PC-9 (cell line): ENCODE data around the gene JAGN1. TPM values are rescaled to one million over a fixed set of nuclear protein-coding genes. Genes with fewer than 3 reads are reported as not detected.

Experiments
- BruUV-seq: library from RNA; stranded (reverse); fragments of 400-500 nt; replicated peaks from 2 replicates; lab custom pipeline; 2021; lab: Mats Ljungman, UMichigan
- CTCF ChIA-PET: fragments of 300-600 bp; sonication (Branson Sonifier 250); formaldehyde crosslinking; loops from one replicate; lab custom pipeline; 2022; ENCODE audit warnings: antibody characterized with exemption; lab: Charles Lee
- POLR2A ChIA-PET: fragments of 300-600 bp; sonication (Branson Sonifier 250); formaldehyde crosslinking; loops from one replicate; lab custom pipeline; 2022; ENCODE audit warnings: antibody characterized with exemption; ENCODE audit not compliant: unreplicated experiment; lab: Charles Lee
- DNase-seq, 2 experiments: peaks; one replicate each; pipeline versions ENCODE4 v3.0.0 to v3.0.0-alpha.2; 2015 to 2022; ENCODE audit warnings: mixed read lengths in 1 of 2
- H2AFZ ChIP-seq: fragments of 200-600 bp; sonication (generic); 2 replicates; pipeline ENCODE4 v1.8.1; 2017; ENCODE audit warnings: antibody characterized with exemption
- H3F3A ChIP-seq: fragments of 200-600 bp; sonication (generic); 2 replicates; pipeline ENCODE4 v1.8.1; 2017; ENCODE audit warnings: antibody characterized with exemption, mild to moderate bottlenecking, low read depth; ENCODE audit not compliant: insufficient read depth
- H3K27ac ChIP-seq: fragments of 200-600 bp; sonication (generic); 2 replicates; pipeline ENCODE4 v1.6.1; 2016; ENCODE audit warnings: mixed run types
- H3K27me3 ChIP-seq: fragments of 200-600 bp; sonication (generic); 2 replicates; pipeline ENCODE4 v1.6.1; 2016; ENCODE audit warnings: low read depth, mixed run types; ENCODE audit not compliant: insufficient read depth
- H3K36me3 ChIP-seq: fragments of 200-600 bp; sonication (generic); 2 replicates; pipeline ENCODE4 v1.6.1; 2016; ENCODE audit warnings: low read depth, mixed run types
- H3K4me1 ChIP-seq: fragments of 200-600 bp; sonication (generic); replicated peaks from 2 replicates; pipeline ENCODE4 v1.6.1; 2016; ENCODE audit warnings: mixed run types; ENCODE audit not compliant: insufficient read depth
- H3K4me2 ChIP-seq: fragments of 200-600 bp; sonication (generic); 2 replicates; pipeline ENCODE4 v1.6.1; 2017; ENCODE audit warnings: mixed run types
- H3K4me3 ChIP-seq: fragments of 200-600 bp; sonication (generic); 2 replicates; pipeline ENCODE4 v1.6.1; 2016; ENCODE audit warnings: mixed run types
- H3K79me2 ChIP-seq: fragments of 200-600 bp; sonication (generic); 2 replicates; pipeline ENCODE4 v1.6.1; 2017; ENCODE audit warnings: low read depth, mixed run types
- H3K9me2 ChIP-seq: fragments of 200-600 bp; sonication (generic); 2 replicates; pipeline ENCODE4 v1.8.1; 2017; ENCODE audit warnings: mild to moderate bottlenecking; ENCODE audit not compliant: insufficient read depth
- H3K9me3 ChIP-seq: fragments of 200-600 bp; sonication (generic); 2 replicates; pipeline ENCODE4 v1.8.1; 2016; ENCODE audit warnings: low read depth; ENCODE audit not compliant: insufficient read depth
- H4K20me1 ChIP-seq: fragments of 200-600 bp; sonication (generic); 2 replicates; pipeline ENCODE4 v1.8.1; 2017; ENCODE audit not compliant: insufficient read depth
- EZH2 ChIP-seq: fragments of 200-600 bp; sonication (generic); IDR thresholded peaks from 2 replicates; pipeline ENCODE4 v1.8.0; 2017; ENCODE audit warnings: antibody characterized with exemption, low read depth
- intact Hi-C: fragments of 100-400 bp; cut with micrococcal nuclease; formaldehyde crosslinking; loops from one replicate; pipeline ENCODE4 v1.10.0; 2022; ENCODE audit not compliant: unreplicated experiment
- total RNA-seq: library from RNA; stranded (reverse); gene quantifications from 2 replicates; pipeline ENCODE4 v1.2.3, GENCODE V29; 2021
- TF ChIP-seq, protein P1 (sequence below): fragments of 200-600 bp; sonication (generic); conservative IDR thresholded peaks from 2 replicates; pipeline ENCODE4 v1.6.1; 2017; ENCODE audit warnings: mixed run types, antibody characterized with exemption, mild to moderate bottlenecking, moderate library complexity

JAGN1 gene
- total RNA-seq, 1 experiment from 2014 or later = 52.4 TPM

DNA sequence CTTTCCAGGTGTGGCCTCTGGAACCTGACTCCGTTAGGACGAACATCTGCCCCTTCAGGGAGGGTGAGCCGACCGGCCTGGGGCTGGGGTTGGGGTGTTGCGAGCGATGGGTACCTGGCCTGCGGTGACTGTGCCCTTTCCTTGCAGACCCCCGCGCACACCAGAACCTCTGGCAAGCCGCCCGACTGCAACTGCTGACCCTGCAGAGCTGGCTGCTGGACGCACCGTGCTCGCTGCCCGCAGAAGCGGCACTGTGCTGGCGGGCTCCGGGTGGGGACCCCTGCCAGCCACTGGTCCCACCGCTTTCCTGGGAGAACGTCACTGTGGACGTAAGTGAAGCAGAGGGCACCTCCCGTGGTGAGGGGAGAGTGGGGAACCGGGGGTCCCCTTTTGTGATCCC lies 37.7 kb downstream of the JAGN1 start:
- H3K27ac ChIP-seq = no peak overlapping the region
- ChIA-PET CTCF (no interaction called here), POLR2A (no interaction called here)
- intact Hi-C loops = no loop called here
- H3K4me3 ChIP-seq = no peak overlapping the region
- H2AFZ ChIP-seq = no peak overlapping the region
- no TSS peak for BruUV-seq
- no peaks in the 10 kb centered on the region for H3K9me3 ChIP-seq
- TF ChIP-seq EZH2 = no peak
- TF ChIP-seq, protein P1, sequence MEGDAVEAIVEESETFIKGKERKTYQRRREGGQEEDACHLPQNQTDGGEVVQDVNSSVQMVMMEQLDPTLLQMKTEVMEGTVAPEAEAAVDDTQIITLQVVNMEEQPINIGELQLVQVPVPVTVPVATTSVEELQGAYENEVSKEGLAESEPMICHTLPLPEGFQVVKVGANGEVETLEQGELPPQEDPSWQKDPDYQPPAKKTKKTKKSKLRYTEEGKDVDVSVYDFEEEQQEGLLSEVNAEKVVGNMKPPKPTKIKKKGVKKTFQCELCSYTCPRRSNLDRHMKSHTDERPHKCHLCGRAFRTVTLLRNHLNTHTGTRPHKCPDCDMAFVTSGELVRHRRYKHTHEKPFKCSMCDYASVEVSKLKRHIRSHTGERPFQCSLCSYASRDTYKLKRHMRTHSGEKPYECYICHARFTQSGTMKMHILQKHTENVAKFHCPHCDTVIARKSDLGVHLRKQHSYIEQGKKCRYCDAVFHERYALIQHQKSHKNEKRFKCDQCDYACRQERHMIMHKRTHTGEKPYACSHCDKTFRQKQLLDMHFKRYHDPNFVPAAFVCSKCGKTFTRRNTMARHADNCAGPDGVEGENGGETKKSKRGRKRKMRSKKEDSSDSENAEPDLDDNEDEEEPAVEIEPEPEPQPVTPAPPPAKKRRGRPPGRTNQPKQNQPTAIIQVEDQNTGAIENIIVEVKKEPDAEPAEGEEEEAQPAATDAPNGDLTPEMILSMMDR = no peak
- H3K79me2 ChIP-seq = no peaks in the 10 kb centered on the region
- no peak for DNase-seq
- H3K9me2 ChIP-seq = no peaks in the 10 kb centered on the region
- H3K36me3 ChIP-seq = peaks cover 4% of the 10 kb centered on the region; the same call in 1 of the 2 replicates
- H3K27me3 ChIP-seq = no peaks in the 10 kb centered on the region
- H3K4me1 ChIP-seq = peaks cover 10% of the 10 kb centered on the region; the same call in 1 of the 2 replicates
- H3F3A ChIP-seq = 0 out of 2 replicates have a peak, but pooled peaks cover 9% of the 10 kb centered on the region
- no peak overlapping the region for H3K4me2 ChIP-seq
- no peaks in the 10 kb centered on the region for H4K20me1 ChIP-seq

DNA sequence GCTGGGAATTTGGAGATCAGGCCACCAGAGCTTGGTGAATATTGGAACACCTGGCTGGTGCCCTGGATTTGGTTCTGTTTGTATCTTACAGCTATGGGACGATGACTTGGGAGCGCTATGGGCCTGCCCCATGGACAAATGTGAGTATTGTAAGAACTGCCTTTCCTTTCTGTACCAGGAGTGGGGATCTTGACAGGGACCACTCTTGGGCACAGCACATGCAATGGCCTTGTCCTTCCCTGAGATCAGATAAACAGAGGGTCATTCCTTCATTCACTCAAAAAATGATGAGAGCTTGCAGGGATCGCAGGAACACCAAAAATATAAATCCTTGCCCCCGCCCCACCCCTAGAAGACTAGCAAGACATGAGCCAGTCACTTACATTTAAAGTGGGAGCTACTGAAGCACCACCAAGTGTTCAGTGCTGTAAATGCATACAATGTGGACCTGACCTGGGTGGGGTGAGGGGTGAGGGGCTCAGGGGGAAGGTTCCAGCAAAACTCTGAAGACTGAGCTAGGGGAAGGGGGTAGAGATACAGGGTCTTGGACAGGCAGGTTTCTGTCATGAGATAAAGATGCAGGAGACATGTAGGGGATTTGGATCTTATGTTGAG lies 40.5 kb downstream of the JAGN1 start:
- Histone ChIP-seq H3K79me2 (peaks cover 15% of the 10 kb centered on the region), H3K4me1 (peaks cover 23% of the 10 kb centered on the region), H3K27ac (no peak overlapping the region), H3K4me2 (no peak overlapping the region), H3K9me3 (no peaks in the 10 kb centered on the region), H4K20me1 (no peaks in the 10 kb centered on the region), H3K27me3 (no peaks in the 10 kb centered on the region), H3K4me3 (no peak overlapping the region), H3F3A (peaks cover 11% of the 10 kb centered on the region; the same call in 1 of the 2 replicates), H2AFZ (no peak overlapping the region), H3K36me3 (peaks cover 7% of the 10 kb centered on the region), H3K9me2 (no peaks in the 10 kb centered on the region)
- ChIA-PET POLR2A (no interaction called here), CTCF (interaction anchor here (0.6 to 0.7 kb wide), 4 partner anchors 10 to 264 kb away, joined by 3 to 14 read pairs (median 7); no protein-coding TSS in a partner anchor)
- no peak for DNase-seq
- no TSS peak for BruUV-seq
- intact Hi-C loops = no loop called here
- TF ChIP-seq EZH2 = no peak
- TF ChIP-seq, protein P1 = peak; percentile 32; the same call in 1 of the 2 replicates

DNA sequence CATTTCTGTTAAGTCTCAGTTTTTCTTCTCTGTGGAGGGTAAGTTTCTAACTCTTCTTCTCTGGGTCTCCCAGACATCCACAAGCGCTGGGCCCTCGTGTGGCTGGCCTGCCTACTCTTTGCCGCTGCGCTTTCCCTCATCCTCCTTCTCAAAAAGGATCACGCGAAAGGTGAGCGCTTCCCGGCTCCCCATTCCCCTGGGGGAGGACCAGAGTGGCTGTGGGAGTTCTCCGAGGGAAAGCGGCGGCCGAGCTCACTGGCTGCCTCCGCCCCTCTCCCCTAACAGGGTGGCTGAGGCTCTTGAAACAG lies 42.1 kb downstream of the JAGN1 start:
- H2AFZ ChIP-seq = peak overlapping the region; percentile 90
- intact Hi-C loops = loop anchor here (2.0 kb wide), 2 partner anchors 84 to 140 kb away; partner anchors contain the start of genes ARPC4 and TADA3
- peak overlapping the region; percentile 99 for H3K4me2 ChIP-seq
- peaks cover 15% of the 10 kb centered on the region for H3K79me2 ChIP-seq
- H3K4me3 ChIP-seq = peak overlapping the region; percentile 72
- no peaks in the 10 kb centered on the region for H4K20me1 ChIP-seq
- ChIA-PET POLR2A (interaction anchor here (0.6 kb wide), 2 partner anchors 30 to 139 kb away, joined by 4 to 8 read pairs; partner anchors contain the start of gene ARPC4), CTCF (interaction anchor here (0.6 to 1.1 kb wide), 17 partner anchors 8 to 579 kb away, joined by 3 to 18 read pairs (median 6); partner anchors contain the start of gene RPUSD3)
- H3K9me2 ChIP-seq = no peaks in the 10 kb centered on the region
- DNase-seq = no peak
- H3K9me3 ChIP-seq = no peaks in the 10 kb centered on the region
- peaks cover 16% of the 10 kb centered on the region; the same call in 1 of the 2 replicates for H3F3A ChIP-seq
- peaks cover 17% of the 10 kb centered on the region for H3K36me3 ChIP-seq
- H3K27me3 ChIP-seq = no peaks in the 10 kb centered on the region
- no peak for TF ChIP-seq EZH2
- TF ChIP-seq, protein P1 = no peak
- H3K4me1 ChIP-seq = peaks cover 23% of the 10 kb centered on the region
- peak overlapping the region; percentile 89 for H3K27ac ChIP-seq
- no TSS peak for BruUV-seq
